GM19043 (cell line): ENCODE data around the gene MERTK.

ENCODE experiments used
- ATAC-seq: cut with Tn5 transposase; IDR thresholded peaks from one replicate; pipeline ENCODE4 v1.9.1; 2021; ENCODE audit warnings: low read depth; ENCODE audit not compliant: unreplicated experiment

Gene MERTK

DNA sequence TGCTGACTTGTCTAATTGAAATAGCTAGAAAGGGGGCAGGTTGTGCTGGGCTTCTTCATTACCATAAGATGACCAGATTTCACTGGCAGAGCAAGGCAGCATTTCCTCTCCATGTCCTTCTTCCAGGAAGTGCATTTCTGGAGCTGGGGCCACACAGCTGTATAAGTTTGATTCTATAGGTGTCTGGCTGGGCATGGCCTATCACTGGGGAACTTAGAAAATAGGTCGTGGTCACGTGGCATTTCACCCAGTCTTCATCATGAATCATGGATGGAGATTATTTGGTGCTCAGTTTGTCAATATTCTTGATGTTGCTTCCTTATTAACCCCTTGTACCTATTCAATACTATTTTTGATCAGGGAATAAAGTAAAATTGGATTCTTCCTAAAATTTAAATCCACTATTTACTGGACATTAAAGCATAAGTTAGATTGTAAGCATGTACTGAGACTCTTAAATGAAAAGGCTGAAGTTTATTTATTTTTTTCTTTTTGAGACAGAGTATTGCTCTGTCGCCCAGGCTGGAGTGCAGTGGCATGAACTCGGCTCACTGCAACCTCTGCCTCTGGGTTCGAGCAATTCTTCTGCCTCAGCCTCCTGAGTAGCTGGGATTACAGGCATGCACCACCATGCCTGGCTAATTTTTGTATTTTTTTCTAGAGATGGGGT, 107.1 kb downstream of the MERTK start:
- ATAC-seq = no peak

DNA sequence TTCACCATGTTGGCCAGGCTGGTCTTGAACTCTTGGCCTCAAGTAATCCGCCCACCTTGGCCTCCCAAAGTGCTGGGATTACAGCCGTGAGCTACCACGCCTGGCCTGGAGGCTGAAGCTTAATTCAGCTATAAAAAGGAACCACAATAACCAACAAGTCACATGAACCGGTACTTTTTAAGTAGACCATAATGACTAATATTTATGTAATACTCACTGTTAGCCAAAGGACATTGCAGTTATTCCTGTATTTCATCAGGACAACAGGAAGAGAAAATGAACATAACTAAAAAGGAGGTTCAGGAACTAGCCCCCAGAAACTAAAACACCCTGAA, 107.6 kb downstream of the MERTK start:
- ATAC-seq = no peak

DNA sequence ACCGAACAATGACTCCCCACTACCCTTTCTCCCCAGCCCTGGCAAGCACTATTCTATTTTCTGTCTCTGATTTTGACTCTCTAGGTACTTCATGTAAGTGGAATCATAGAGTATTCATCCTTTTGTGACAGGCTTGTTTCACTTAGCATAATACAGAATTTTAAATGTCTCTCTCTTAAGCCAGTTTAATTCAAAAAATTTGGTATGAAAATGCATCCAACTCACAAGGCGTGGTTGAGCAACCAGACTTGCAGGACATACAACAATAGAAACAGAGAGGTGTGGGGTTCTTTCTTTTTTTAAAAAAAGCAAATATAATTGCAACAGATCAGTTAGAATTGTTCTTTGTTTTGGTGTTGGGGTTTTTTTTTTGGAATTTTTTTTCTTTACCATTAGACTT, 109.1 kb downstream of the MERTK start:
- ATAC-seq = no peak

DNA sequence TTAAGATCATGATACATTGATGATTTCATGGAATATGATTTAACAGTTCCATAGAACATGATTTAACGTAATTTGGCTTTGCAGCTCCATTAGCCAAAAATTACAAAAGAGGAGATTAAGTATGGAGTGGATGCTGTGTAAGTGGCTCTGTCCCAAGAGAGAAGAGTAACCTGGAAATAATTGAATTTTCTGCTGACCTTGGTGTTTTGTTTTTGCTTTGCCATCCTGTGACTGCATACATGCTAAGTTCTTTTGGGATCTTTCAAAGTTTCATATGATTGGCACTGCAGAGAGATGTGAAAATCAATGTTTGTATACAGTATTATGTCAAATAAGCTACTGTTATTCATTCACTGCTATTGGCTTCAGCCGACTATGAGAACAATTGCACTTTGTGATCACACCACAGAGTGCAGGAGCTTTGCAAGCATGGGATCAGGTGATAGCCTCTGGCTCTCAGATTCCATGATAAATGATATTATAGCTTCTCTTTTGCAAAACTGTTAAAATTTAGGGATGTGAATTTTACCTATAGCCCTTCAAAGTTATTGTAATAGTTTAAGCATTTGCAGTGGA, 110.6 kb downstream of the MERTK start:
- ATAC-seq = no peak

DNA sequence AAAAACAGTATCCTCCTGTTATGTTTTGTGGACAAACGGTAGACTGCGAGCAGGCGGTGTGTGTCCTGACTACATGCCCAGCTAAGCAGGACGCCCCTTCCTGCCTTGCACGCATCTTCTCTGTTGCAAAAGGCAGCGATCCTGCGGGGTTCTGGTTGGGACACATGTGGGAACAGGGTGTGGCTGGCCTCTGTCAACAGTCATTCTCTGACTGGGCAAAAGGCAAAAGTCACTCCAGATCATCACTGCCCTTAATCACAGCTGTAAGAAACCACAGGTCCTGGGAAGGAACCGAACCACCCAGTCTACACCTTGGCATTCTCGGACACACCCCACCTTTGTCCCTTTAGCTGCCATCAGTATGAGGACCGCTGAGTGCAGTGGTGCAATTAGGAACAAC, 112.3 kb downstream of the MERTK start:
- no peak for ATAC-seq

DNA sequence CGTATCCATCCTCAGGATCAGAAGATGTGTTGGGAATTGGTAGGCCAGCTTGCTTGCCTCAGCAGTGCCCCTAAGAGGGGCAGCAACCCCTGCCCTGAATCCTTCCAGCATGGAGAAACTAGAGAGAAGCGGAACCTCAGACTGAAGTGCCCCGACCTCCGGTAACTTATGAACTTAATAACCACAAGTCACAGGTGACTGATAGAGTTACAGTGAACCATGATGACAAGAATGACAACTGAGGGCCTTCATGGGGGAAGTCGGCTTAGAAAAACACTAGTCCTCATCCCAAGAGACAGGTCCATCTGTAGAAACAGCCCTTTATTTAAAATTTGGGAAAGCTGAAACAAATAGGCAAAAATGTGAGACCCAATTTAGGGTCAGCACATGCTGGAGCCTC, 114.1 kb downstream of the MERTK start:
- ATAC-seq = no peak

DNA sequence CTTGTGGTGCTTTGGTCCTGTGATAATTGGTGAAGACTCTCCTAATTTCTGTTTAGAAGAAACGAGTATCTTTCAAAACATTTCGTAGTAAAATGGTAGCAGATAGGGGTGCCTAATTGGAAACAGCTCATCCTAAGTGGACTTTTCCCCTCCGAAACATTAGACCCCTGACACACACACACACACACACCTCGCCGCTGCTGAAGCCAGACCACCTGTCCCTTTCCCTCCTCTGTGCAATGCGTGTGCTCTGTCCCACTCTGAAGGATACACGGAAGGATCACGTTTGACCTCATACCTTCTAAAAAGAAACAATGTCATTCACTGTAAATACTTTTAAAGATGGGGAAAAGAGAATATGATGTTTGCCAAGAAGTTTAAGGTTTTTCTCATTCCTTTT, 120.4 kb downstream of the MERTK start:
- no peak for ATAC-seq

DNA sequence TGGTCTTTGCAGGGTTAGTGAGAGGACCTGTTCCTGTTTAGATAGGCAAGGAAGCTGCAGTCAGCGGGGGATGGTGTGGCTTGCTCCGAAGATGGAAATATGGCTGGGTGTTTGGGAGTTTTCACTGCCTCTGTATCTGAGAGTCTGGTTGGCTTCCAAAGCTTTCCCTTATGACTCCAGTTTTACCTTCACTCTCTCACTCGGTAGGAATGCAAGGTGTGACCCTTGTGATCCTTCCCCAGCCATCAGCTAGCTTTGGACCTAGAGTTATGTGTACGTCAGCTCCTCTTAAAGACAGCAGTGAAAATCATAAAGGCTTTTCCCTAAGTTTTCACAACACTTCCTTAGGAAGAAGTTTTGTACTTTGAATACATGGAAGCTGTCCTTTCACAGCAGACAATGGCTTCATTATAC, 121.2 kb downstream of the MERTK start:
- no peak for ATAC-seq

DNA sequence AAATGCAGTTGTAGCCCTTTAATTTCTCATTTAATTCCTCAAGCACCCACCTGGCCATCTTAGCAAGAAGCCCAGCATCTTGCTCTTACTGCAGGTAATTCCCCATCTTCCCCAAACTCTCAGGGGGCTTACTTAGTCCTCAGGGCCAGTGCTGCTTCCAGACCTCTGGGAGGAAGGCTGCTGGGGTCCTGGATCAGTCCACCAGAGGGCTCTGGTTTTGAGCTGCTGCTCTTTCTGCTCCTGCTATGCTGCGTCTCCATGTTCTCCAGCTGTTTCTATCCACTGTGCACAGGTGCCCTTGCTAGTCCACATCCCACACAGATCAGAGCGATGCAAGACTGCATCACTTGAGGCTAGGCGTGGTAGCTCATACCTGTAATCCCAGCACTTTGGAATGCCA, 122.2 kb downstream of the MERTK start:
- no peak for ATAC-seq

DNA sequence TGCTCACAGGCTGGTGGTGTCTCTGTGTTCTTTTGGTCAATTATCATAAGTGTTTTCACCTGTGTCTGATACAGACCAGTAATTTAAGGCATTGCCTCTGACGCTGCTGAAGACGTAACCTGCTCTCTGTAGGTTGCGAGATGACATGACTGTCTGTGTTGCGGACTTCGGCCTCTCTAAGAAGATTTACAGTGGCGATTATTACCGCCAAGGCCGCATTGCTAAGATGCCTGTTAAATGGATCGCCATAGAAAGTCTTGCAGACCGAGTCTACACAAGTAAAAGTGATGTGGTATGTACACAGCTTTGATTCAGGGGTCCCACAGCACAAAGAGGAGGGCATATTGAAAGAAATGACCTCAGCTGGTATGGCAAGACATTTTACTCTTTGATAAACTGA, 122.9 kb downstream of the MERTK start:
- no peak for ATAC-seq

DNA sequence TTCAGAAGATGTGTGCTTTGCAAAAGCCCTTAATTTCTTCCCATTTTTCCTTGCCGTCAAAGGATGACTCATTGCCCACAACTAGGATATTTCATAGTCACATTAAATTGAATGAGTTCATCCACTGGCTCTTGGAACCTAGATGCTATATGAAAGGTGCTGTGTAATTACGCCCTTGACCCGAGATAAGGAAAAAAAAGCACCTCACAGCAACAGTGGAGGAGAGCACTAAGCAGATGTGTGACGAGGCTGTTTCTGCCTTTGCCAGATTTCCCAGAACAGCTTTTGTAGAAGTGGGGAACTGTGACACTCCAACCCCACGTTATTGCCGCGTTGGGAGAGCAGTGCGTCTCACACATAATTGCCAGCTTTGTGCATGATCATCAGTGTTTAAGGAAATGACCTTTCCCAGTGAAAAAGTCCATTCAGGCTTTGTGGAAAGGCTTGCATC, 123.4 kb downstream of the MERTK start:
- ATAC-seq = no peak

DNA sequence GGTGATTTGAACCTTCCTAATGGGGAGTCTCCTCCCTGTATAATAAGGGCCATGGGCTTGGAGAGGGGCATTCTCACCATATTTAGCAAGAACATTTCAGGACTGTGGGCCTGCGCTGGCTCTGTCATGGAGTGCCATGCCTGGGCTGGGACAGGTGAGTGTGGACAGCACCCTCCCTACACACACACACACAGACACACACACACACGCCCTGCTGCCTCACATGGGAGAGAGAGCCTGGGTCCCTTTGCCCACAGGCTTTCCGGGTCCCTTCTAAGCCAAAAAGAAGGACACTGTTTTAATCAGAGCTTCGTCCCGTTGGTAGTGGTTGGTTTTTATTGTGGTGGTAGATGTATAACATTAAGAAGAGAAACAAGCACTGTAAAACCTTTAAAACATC, 125.3 kb downstream of the MERTK start:
- ATAC-seq = no peak

DNA sequence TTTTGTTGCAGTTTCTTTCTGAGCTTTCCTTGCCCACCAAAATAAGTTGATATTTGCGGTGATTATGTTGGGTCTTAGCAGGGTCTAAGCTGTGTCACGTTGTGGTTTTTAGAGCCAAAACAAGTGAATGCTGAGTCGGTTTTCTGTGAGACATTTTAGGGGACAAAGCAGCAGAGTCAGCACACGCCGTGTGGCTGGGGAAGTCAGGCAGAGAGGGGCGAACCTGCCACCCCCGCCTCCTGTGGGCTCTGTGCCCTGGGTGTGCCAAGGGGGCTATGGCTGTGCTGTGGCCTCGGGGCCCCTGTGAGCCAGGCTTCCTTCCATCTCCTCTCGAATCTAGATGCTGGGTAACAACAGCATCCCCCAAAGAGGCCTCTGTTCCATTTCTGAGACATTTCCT, 125.8 kb downstream of the MERTK start:
- ATAC-seq = no peak

DNA sequence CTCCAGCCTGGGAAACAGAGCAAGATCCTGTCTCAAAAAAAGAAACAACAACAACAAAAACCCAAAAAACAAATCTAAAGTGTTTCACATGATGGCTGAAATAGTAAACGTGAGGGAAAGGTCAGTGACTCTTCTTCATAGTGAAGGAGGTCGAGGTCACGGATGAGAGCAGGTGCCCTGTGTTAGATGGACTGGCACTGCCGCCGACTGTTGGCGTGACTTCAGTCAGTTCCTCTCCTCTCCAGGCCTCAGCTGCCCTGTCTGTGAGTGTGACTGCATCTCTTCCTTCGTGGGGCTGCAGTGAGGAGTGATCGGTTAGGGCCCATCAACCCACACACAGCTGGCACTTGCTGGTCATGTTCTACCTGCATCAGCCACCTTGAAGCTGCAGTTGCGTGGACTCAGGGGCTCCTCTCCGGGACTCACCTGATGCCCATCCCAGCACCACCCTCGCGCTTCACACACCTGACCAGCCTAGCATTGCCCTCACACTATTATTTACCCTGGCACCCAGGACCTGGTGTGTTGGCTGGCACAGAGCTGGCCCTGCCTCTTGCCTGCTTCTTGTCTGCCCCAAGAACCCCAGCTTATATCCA, 126.6 kb downstream of the MERTK start:
- ATAC-seq = no peak

DNA sequence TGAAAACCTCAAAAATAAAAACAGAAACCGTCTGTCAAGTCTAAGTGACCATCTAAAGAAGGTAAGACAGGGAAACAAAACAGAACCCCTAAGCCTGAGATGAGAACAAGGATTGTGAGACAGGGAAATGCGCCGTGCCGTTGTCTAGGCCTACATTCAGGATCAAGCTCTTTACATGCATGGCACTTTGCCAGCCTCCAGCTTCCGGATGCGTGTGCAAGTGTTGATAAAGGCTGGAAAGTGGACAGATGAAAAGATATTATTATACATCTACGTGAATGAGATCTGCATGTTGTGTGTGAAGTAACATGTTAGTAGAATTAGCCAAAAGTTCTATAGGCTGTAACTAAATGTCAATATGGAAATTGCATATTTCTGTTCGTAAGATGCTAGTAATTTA, 128.1 kb downstream of the MERTK start:
- ATAC-seq = no peak

DNA sequence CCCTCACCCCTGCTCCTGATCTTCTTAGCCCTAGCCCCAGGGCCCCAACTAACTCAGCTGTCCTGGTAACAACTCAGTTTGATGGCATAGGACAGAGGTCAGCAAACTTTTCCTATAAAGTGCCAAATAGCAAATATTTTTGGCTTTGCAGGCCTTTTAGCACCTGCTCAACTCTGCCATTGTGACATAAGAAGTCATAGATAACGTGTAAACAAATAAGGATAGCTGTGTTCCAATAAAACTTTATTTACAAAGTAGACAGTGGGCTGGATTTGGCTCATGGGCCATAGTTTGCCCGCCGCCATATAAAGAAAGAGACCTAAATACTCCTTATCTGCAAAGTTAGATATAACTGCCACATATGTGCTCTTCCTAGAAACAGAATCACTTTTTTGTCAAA, 129.4 kb downstream of the MERTK start:
- ATAC-seq = no peak

DNA sequence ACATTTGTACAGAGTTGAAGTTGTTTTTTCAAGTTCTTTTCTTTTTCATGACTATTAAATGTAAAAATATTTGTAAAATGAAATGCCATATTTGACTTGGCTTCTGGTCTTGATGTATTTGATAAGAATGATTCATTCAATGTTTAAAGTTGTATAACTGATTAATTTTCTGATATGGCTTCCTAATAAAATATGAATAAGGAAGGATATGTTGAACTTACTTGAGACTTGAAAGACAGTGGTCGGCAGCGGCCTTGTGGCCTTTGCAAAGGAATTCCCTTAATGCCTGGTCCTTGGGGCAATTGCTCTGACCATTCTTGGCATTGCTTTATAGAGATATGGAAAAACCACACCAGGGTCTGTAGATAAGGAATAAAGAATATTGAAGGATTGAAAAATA, 130.8 kb downstream of the MERTK start:
- ATAC-seq = no peak

DNA sequence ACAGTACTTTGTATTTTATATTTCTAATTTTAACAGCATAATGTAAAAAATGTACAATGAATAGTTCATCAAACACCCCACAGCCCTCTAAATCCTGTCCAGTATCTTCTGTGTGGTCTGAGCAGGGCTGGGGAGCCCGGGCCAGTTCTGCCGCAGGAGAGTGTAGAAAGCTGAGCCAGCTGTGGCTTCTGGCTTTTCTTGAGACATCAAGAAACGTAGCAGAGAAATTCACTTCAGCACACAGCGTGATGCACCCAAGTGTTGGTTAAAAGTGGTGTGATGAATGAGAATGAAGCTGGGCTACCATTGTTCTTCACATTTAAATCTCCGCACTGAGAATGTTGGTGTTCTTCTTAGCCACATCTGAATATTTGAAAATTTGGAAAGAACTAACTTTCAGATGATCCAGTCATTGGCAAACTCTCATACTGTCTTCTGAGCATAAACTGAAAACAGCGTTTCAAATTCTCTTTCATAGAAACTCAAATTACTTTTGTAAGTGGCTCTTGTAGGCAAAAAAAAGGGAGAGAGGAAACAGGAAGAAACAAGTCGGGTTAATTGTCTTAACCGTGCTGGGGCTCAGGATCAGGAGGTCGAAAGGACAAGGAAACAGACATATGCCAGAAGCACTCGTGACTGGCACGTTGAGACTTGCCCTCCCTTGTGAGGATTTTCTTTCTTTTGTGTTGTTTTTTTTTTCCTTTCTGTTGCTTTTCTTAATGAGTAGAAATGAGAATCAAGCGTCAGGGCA, 133.2 kb downstream of the MERTK start:
- ATAC-seq = no peak

DNA sequence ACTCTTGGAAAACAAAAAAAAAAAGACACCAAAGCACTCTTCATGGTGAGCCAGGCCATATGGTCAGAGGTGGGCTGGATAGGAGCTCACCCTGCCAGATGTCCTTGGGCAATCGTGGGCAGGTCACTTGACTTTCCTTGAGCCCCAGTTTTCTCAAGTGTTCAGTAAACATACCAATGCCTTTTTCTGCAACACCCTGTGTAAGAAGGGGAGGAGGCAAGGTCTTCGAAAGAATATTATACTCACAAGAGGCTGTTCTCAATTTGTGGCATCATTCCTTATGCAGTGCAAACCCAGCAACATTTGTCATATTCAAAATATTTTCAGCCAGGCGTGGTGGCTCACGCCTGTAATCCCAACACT, 133.8 kb downstream of the MERTK start:
- ATAC-seq = no peak

DNA sequence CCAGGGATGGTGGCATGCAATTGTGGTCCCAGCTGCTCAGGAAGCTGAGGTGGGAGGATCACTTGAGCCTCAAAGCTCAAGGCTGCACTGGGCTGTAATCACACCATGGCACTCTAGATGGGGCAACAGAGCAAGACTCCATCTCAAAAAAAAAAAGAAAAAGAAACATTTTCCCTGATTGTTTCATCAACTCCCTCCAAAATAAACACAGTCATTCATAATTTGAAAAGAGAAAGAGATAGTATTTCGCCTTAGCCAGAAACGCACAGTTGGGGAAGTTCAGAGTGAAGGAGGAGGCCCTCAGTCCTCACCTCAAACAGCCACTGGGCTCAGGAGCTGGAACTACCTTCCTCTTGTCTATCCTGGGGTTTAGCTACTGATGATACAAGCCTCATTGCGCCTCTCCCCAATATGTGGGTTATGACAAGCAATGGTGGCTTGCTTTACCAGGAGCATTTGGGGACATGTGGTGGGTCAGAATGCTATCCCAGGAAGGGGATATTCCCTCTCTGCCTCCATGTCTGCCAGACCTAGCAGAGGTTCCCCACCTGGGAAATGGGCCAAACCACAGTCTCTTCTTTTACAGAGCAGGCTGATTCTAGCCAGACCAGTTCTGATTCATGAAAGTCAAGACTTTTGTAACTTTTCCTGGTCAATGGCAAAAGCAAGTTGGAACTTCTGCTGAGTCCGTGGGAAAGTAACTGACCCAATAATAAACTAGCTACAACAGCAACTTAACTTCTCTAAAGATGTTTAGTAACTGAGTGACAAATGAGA, 134.5 kb downstream of the MERTK start:
- no peak for ATAC-seq

DNA sequence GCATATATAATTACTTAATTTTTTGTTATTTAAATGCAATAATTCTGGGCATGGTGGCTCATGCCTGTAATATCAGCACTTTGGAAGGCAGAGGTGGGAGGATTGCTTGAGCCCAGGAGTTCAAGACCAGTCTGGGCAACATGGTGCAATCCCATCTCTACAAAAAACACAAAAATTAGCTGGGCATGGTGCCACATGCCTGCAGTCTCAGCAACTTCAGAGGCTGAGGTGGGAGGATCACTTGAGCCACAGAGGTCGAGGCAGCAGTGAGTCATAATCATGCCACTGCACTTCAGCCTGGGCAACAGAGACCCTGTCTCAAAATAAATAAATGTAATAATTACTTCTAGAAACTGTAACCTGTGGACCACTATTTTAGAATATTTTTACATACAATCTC, 135.2 kb downstream of the MERTK start:
- no peak for ATAC-seq
